Adipocyte (in vitro differentiated cells): Measurements from ENCODE around the gene ZNF616.

Experiments
- DNase-seq: peaks from one replicate; pipeline ENCODE4 v3.0.0-alpha.2; 2015; ENCODE audit warnings: low read depth
- H3K27me3 ChIP-seq: replicated peaks from 2 replicates; pipeline ENCODE4 v1.7.0; 2013; ENCODE audit warnings: mild to moderate bottlenecking, low read length, moderate library complexity; ENCODE audit not compliant: control insufficient read depth, insufficient read depth
- H3K36me3 ChIP-seq: 2 replicates; pipeline ENCODE4 v1.7.0; 2013; ENCODE audit warnings: low read length, mild to moderate bottlenecking, moderate library complexity; ENCODE audit not compliant: control insufficient read depth, insufficient read depth, severe bottlenecking
- H3K4me1 ChIP-seq: 2 replicates; pipeline ENCODE4 v1.7.0; 2013; ENCODE audit warnings: mild to moderate bottlenecking, low read length, moderate library complexity; ENCODE audit not compliant: control insufficient read depth, insufficient read depth
- H3K4me3 ChIP-seq: 2 replicates; pipeline ENCODE4 v1.7.0; 2013; ENCODE audit warnings: mild to moderate bottlenecking, low read length, moderate library complexity
- H3K9ac ChIP-seq: 2 replicates; pipeline ENCODE4 v1.7.0; 2013; ENCODE audit warnings: mild to moderate bottlenecking, low read length, moderate library complexity
- H3K9me3 ChIP-seq: 2 replicates; pipeline ENCODE4 v1.7.0; 2013; ENCODE audit warnings: mild to moderate bottlenecking, low read length, moderate library complexity; ENCODE audit not compliant: control insufficient read depth

Gene ZNF616

GRCh38 chr19:52142001-52142595, 2.4 kb upstream of the ZNF616 start:
- peaks cover 5% of the 10 kb centered on the region for H3K4me1 ChIP-seq
- peaks cover 15% of the 10 kb centered on the region for H3K9me3 ChIP-seq
- H3K9ac ChIP-seq = no peak overlapping the region
- no peak overlapping the region for H3K4me3 ChIP-seq
- DNase-seq = no peak
- no peaks in the 10 kb centered on the region for H3K36me3 ChIP-seq
- no peaks in the 10 kb centered on the region for H3K27me3 ChIP-seq

GRCh38 chr19:52141203-52141602, 1.5 kb upstream of the ZNF616 start:
- Histone ChIP-seq H3K4me3 (no peak overlapping the region), H3K9ac (no peak overlapping the region), H3K4me1 (peaks cover 5% of the 10 kb centered on the region), H3K36me3 (no peaks in the 10 kb centered on the region), H3K9me3 (peaks cover 7% of the 10 kb centered on the region), H3K27me3 (no peaks in the 10 kb centered on the region)
- no peak for DNase-seq

GRCh38 chr19:52140032-52140710, 433 bp upstream of the ZNF616 start:
- DNase-seq = no peak
- peak overlapping the region; percentile 70 for H3K4me3 ChIP-seq
- H3K4me1 ChIP-seq = peaks cover 5% of the 10 kb centered on the region
- no peaks in the 10 kb centered on the region for H3K27me3 ChIP-seq
- H3K9ac ChIP-seq = peak overlapping the region; percentile 58
- H3K36me3 ChIP-seq = no peaks in the 10 kb centered on the region
- H3K9me3 ChIP-seq = peaks cover 7% of the 10 kb centered on the region

GRCh38 chr19:52138983-52139251, 821 bp downstream of the ZNF616 start:
- H3K4me3 ChIP-seq = peak overlapping the region; percentile 99
- H3K9me3 ChIP-seq = peaks cover 12% of the 10 kb centered on the region
- peak overlapping the region; percentile 99 for H3K9ac ChIP-seq
- no peak for DNase-seq
- H3K36me3 ChIP-seq = peaks cover 7% of the 10 kb centered on the region
- H3K4me1 ChIP-seq = peaks cover 5% of the 10 kb centered on the region
- no peaks in the 10 kb centered on the region for H3K27me3 ChIP-seq

GRCh38 chr19:52138278-52138982, 1.3 kb downstream of the ZNF616 start:
- Histone ChIP-seq H3K9ac (peak overlapping the region; percentile 99), H3K4me1 (peaks cover 5% of the 10 kb centered on the region), H3K9me3 (peaks cover 17% of the 10 kb centered on the region), H3K36me3 (peaks cover 7% of the 10 kb centered on the region), H3K27me3 (no peaks in the 10 kb centered on the region), H3K4me3 (peak overlapping the region; percentile 99)
- DNase-seq = peak; percentile 61

GRCh38 chr19:52120286-52120685, 19.5 kb downstream of the ZNF616 start:
- H3K4me1 ChIP-seq = no peaks in the 10 kb centered on the region
- peaks cover 100% of the 10 kb centered on the region for H3K9me3 ChIP-seq
- H3K4me3 ChIP-seq = peak overlapping the region; percentile 74
- DNase-seq = no peak
- H3K36me3 ChIP-seq = peaks cover 98% of the 10 kb centered on the region
- no peak overlapping the region for H3K9ac ChIP-seq
- H3K27me3 ChIP-seq = no peaks in the 10 kb centered on the region

GRCh38 chr19:52115526-52116053, 24.1 kb downstream of the ZNF616 start:
- H3K9me3 ChIP-seq = peaks cover 100% of the 10 kb centered on the region

GRCh38 chr19:52114691-52115090, 25.0 kb downstream of the ZNF616 start:
- Histone ChIP-seq H3K4me3 (peak overlapping the region; percentile 74), H3K9ac (no peak overlapping the region), H3K27me3 (no peaks in the 10 kb centered on the region), H3K4me1 (no peaks in the 10 kb centered on the region), H3K36me3 (peaks cover 66% of the 10 kb centered on the region), H3K9me3 (peaks cover 100% of the 10 kb centered on the region)
- DNase-seq = no peak

More at GRCh38 chr19:52115526-52116053, 24.1 kb downstream of the ZNF616 start:
- peaks cover 75% of the 10 kb centered on the region for H3K36me3 ChIP-seq
- DNase-seq = no peak
- H3K27me3 ChIP-seq = no peaks in the 10 kb centered on the region
- H3K4me3 ChIP-seq = peak overlapping the region; percentile 74
- H3K4me1 ChIP-seq = no peaks in the 10 kb centered on the region
- H3K9ac ChIP-seq = no peak overlapping the region

- Histone ChIP-seq H3K9me3 (peaks cover 100% of the 10 kb centered on the region), H3K4me1 (no peaks in the 10 kb centered on the region), H3K9ac (no peak overlapping the region), H3K4me3 (peak overlapping the region; percentile 74), H3K27me3 (no peaks in the 10 kb centered on the region), H3K36me3 (peaks cover 46% of the 10 kb centered on the region)
- DNase-seq = no peak
These were observed 27.1 kb downstream of the ZNF616 start for GRCh38 chr19:52112624-52113023.

- no peak for DNase-seq
- H3K4me1 ChIP-seq = no peaks in the 10 kb centered on the region
- no peaks in the 10 kb centered on the region for H3K27me3 ChIP-seq
- H3K9me3 ChIP-seq = peaks cover 98% of the 10 kb centered on the region
- H3K36me3 ChIP-seq = peaks cover 27% of the 10 kb centered on the region
- H3K4me3 ChIP-seq = peak overlapping the region; percentile 74
- no peak overlapping the region for H3K9ac ChIP-seq
These were observed 29.0 kb downstream of the ZNF616 start for GRCh38 chr19:52110780-52111179.

GRCh38 chr19:52102782-52103181, 37.0 kb downstream of the ZNF616 start:
- DNase-seq = no peak
- Histone ChIP-seq H3K27me3 (no peaks in the 10 kb centered on the region), H3K9me3 (peaks cover 72% of the 10 kb centered on the region), H3K4me3 (no peak overlapping the region), H3K9ac (no peak overlapping the region), H3K36me3 (no peaks in the 10 kb centered on the region), H3K4me1 (no peaks in the 10 kb centered on the region)
